Activated CD8-positive, alpha-beta memory T cell treated with anti-CD3 and anti-CD28 coated beads, Interleukin-2, amount 50 U/mL, for 4 hours (primary cell): ENCODE results near the gene PGAP3.

Source experiments
- DNase-seq: peaks from one replicate; pipeline ENCODE4 v3.0.0-alpha.2; 2020

The PGAP3 gene

DNA sequence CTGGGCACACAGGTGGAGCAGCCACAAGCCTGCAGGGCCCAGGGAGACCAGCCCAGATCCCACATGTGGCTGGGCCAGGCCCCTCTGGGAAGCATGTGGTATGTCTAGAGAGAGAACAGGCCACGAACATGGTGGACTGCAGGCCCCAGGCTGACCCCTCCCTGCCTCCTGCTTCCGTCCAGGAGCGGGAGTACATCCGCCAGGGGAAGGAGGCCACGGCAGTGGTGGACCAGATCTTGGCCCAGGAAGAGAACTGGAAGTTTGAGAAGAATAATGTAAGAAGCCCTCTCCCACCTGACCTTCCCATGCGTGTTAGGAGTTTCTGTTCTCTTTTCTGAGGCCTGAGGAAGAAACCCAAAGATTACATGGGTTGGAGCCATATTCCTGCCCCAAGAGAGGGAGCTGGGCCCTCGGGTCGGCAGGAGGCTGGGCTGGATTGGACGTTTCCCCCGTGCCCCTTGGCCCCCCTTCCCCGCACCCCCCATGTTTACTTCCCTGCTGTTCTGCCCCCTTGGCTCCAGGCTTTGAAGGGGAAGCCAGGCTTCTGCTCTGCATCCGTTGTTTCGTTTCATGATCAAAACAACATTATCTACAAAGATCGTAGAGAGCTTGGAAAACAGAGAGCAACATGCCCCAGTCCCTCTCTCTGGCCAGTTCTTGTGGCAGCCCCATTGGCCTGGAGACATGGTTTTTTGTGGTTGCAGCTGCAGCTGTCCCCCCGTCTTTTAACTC lies 28.4 kb downstream of the PGAP3 start:
- no peak for DNase-seq

DNA sequence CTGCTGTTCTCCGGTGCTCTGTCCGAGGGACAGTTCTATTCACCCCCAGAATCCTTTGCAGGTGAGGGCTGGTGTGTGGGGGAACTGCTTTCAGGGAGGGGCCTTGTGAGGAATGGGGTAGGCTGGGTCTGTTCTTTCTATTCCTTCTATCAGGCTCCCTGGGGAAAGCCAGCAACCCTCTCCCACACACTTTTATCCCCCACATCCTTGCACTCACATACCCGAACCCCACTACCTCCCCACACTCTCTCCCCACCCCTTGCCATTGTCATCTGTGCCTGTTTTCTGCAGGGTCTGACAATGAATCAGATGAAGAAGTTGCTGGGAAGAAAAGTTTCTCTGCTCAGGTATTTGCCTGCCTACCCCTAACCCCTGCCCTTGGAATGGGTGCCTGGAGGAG lies 29.1 kb downstream of the PGAP3 start:
- no peak for DNase-seq

- no peak for DNase-seq
Observed at GRCh38 chr17:39658346-39658745, 29.5 kb downstream of the PGAP3 start.

GRCh38 chr17:39655105-39655504 lies 32.8 kb downstream of the PGAP3 start:
- DNase-seq = no peak

- DNase-seq = peak; percentile 82
Observed at GRCh38 chr17:39653662-39654331, 34.1 kb downstream of the PGAP3 start.

GRCh38 chr17:39653316-39653661 lies 34.6 kb downstream of the PGAP3 start:
- no peak for DNase-seq

DNA sequence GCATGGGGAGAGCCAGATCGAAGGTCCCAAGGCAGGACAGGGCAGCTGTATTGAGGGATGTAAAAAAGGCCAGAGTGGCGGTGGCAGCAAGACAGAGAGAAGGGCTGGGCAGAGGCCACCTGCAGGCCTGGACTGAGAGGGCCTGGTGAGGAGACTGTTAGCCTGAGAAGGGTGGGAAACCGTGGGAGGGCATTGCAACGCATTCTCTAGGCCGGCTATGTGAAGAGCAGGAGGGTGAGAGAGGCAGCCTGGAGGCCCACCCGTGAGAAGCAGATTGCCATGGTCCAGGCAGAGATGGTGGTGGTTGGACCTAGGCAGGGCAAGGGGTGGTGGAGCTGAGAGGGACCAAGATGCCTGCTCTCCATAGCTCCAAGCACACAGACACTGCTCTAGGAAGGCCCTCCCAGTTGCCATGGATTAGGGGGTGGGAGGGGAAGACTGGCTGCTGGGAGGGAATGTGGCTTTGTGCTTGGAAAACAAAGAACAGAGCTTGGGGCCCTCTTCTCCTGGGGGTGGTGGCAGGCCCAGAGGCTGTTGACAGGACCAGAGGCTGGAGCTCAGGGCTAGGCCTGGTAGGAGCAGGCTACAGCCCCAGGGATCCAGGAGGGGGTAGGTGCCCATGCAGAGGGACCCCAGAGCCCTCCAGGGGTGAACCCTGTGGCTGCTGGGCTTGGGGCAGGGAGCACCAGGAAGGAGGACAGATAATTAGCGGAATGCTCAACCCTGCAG lies 35.1 kb downstream of the PGAP3 start:
- DNase-seq = no peak

GRCh38 chr17:39651923-39652586 lies 35.8 kb downstream of the PGAP3 start:
- no peak for DNase-seq

- no peak for DNase-seq
Observed at GRCh38 chr17:39650121-39650579, 37.7 kb downstream of the PGAP3 start.

GRCh38 chr17:39648616-39649366 lies 39.1 kb downstream of the PGAP3 start:
- DNase-seq = no peak

GRCh38 chr17:39647256-39647655 lies 40.6 kb downstream of the PGAP3 start:
- no peak for DNase-seq

DNA sequence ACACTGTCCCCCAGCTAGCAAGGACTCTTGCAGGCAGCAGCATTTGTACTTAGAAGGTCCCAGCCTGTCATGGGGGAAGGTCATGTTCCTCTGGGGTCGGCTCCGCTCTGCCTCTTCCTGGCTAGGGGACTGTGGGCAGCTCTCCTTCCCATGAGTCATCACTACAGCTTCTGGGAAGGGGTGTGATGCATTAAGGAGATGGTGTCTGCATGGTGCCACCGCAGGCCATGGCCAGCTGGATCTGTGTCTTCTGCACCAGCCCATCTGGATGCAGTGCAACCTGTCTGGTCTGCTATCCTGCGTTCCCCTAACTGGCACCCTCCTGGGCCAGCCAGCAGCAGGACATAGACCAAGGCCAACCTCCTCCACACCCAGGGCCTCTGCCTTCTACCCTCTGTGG lies 44.6 kb downstream of the PGAP3 start:
- DNase-seq = no peak

- DNase-seq = no peak
Observed at GRCh38 chr17:39642291-39643074, 45.4 kb downstream of the PGAP3 start.

GRCh38 chr17:39641883-39642282 lies 46.0 kb downstream of the PGAP3 start:
- DNase-seq = no peak

- DNase-seq = no peak
Observed at GRCh38 chr17:39641097-39641496, 46.8 kb downstream of the PGAP3 start.

GRCh38 chr17:39640591-39641031 lies 47.2 kb downstream of the PGAP3 start:
- no peak for DNase-seq

DNA sequence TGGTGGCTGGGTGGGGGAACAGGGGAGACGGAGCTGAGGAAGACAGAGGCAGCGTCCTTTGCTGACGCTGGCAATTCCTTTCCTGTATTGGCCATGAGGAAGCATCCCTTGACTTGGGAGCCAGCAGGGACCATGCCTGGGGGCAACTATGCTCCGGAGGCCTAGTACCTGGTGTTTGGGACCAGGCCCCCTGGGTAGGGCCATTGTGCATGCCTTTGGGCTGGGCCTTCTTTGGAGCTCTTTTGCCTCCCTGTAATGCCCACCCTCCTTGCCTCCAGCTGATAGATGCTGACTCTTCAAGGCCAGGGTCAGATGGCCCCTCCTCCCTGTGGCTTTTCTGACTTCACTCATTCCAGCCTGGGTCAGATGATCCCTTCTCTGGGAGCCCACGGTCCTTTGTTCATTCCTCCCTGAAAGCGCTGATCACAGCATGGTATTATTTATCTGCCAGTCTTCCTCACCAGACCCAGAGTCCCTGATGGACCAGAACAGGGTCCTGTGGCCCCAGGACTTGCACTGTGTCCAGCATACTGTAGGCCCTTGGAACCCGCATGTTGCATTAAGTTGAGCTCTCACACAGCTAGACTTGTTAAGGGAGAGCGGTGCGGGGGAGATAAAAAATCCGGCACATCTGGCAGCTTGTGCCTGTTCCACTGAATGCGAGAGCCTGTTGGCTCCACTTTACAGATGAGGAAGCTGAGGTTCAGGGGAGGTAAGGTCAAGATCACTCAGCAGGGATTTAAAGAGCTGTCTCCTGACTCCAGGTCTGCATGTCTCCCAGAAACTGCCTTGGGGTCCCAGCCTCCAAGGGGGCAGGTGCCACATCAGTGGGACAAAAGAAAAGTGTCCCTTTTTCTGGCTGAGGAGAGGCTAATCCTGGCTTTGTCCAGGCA lies 48.0 kb downstream of the PGAP3 start:
- DNase-seq = no peak

DNA sequence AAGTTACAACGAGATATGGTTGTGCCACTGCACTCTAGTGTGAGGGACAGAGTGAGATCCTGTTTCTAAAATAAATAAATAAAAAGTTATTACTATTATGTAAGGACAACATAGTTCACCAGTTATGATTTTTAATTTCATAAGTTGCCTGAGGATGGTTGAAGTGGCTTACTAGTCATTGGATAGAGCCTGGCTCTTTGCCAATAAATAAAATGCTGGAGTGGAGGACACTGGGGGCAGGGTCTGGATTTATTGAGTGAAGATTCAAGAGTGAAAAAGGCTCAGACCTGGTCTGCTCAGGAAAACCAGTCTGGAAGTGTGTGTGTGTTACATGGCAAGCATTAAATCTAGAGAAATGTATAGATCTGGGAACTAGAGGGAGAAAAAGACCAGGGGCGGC lies 48.8 kb downstream of the PGAP3 start:
- no peak for DNase-seq

DNA sequence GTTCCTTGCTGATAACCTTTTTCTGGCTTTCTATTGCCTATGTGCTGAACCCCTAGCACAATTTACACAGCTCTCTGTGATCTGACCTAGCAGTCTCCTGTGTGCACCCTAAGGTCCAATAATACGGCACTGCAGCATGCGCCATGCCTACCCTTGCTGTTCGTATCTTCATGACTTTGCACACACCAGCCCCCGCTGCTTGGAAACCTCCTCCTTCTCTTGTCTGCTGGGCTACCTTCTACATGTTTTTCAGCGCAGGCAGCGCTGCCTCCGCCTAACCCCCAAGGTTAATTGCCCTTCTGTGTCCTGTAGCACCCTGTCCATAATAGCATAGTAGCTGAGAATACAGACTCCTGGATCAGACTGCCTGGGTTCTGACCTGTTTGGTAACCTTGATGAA lies 49.5 kb downstream of the PGAP3 start:
- no peak for DNase-seq

GRCh38 chr17:39636927-39637736 lies 50.7 kb downstream of the PGAP3 start, which contains the start of gene STARD3:
STARD3 (plus strand) TSS chr17:39637144; CDS start chr17:39653532, 16,388 bp downstream.
- peak; percentile 91 for DNase-seq
